ENCODE measurements around the gene ABCB11.

DNA sequence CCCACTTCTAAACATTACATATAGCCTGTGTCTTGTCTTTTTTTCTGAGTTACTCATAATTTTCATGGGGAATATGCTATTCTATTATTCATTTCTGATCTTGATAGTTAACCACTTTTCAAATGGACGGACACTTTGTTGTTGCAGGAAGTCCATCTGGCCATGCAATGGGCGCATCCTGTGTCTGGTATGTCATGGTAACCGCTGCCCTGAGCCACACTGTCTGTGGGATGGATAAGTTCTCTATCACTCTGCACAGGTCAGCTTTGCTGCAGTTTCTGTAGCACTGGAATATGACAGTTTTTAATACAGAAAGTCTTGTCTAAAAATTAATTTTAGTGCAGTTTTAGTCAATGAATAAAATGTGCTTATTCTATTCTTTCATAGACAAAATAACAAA is 126.8 kb downstream of the ABCB11 start:
- TF ChIP-seq GATA2 (IDR thresholded peaks at IDR 0.05; ENCODE audit: low read depth, low read length) (no peak), GATA3 (IDR thresholded peaks at IDR 0.05; ENCODE audit: low read depth, low read length) (no peak)

All from SH-SY5Y (cell line).